ENCODE results near the gene DMKN. TPM values are rescaled to one million over a fixed set of nuclear protein-coding genes. Genes with fewer than 3 reads are reported as not detected.

Gene DMKN
- total and polyA plus RNA-seq, 9 of the 15 experiments (the other 6 are each of a cell fraction or from before 2014, with no cell fraction given), result 0.36 to 0.53 TPM; not detected in 7

- TF ChIP-seq TFE3 (CRISPR knock-in tag; IDR thresholded peaks at IDR 0.05), result no peak
- no peak for TF ChIP-seq DLX4 (CRISPR knock-in tag; IDR thresholded peaks at IDR 0.05)
- no peak for TF ChIP-seq ZC3H8 (IDR thresholded peaks at IDR 0.05)
- TF ChIP-seq MEIS2 (IDR thresholded peaks at IDR 0.05; ENCODE audit: partially characterized antibody), result no peak
- no peak for TF ChIP-seq TAF15 (IDR thresholded peaks at IDR 0.05; ENCODE audit: low read depth, low read length)
- no peak for TF ChIP-seq E2F1 (CRISPR knock-in tag; IDR thresholded peaks at IDR 0.05)
- no peak for TF ChIP-seq CAMTA2 (CRISPR knock-in tag; conservative IDR thresholded peaks at IDR 0.05)
- TF ChIP-seq ZNF165 (CRISPR knock-in tag; IDR thresholded peaks at IDR 0.05; ENCODE audit: borderline replicate concordance), result no peak
- TF ChIP-seq, protein P1, sequence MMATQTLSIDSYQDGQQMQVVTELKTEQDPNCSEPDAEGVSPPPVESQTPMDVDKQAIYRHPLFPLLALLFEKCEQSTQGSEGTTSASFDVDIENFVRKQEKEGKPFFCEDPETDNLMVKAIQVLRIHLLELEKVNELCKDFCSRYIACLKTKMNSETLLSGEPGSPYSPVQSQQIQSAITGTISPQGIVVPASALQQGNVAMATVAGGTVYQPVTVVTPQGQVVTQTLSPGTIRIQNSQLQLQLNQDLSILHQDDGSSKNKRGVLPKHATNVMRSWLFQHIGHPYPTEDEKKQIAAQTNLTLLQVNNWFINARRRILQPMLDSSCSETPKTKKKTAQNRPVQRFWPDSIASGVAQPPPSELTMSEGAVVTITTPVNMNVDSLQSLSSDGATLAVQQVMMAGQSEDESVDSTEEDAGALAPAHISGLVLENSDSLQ (IDR thresholded peaks at IDR 0.05), result no peak
- no peak for TF ChIP-seq ZNF655 (CRISPR knock-in tag; IDR thresholded peaks at IDR 0.05)
Observed at GRCh38 chr19:35508129-35508528, 5.3 kb downstream of the DMKN start (continued).
